Kidney (tissue), 14 donors: ENCODE measurements around the gene CHML. TPM values are rescaled to one million over a fixed set of nuclear protein-coding genes. Genes with fewer than 3 reads are reported as not detected.

Experiments
- DNase-seq, 5 donors: peaks; one replicate each; pipeline ENCODE4 v3.0.0-alpha.2; 2013 to 2020
- FAIRE-seq: peaks from 2 replicates; lab custom pipeline; 2012; peaks lifted over from hg19 to GRCh38; lab: Jason Lieb, UNC
- H3K27ac ChIP-seq, 2 donors: one replicate each; pipeline ENCODE4 v1.7.0; 2013; ENCODE audit warnings: low read depth in 2 of 2, low read length in 2 of 2, inconsistent platforms in 1 of 2
- H3K27me3 ChIP-seq: one replicate; pipeline ENCODE4 v1.7.1; 2013; ENCODE audit warnings: low read length, inconsistent platforms; ENCODE audit not compliant: control insufficient read depth, insufficient read depth
- H3K36me3 ChIP-seq, 3 donors: one replicate each; pipeline versions ENCODE4 v1.7.0 to v1.7.1; 2013; ENCODE audit warnings: low read length in 3 of 3, control low read depth in 1 of 3, inconsistent platforms in 1 of 3; ENCODE audit not compliant: insufficient read depth in 3 of 3, control insufficient read depth in 2 of 3
- H3K4me1 ChIP-seq, 3 donors: one replicate each; pipeline versions ENCODE4 v1.7.0 to v1.7.1; 2013; ENCODE audit warnings: low read length in 3 of 3, inconsistent platforms in 1 of 3, low read depth in 1 of 3; ENCODE audit not compliant: control insufficient read depth in 2 of 3, insufficient read depth in 2 of 3
- H3K4me3 ChIP-seq, 3 donors: one replicate each; pipeline versions ENCODE4 v1.7.0 to v1.8.1; 2013; ENCODE audit warnings: low read length in 3 of 3, control low read depth in 1 of 3, inconsistent platforms in 1 of 3
- H3K9ac ChIP-seq, 3 donors: one replicate each; pipeline versions ENCODE4 v1.7.0 to v1.7.1; 2013; ENCODE audit warnings: low read length in 3 of 3, control low read depth in 1 of 3, inconsistent platforms in 1 of 3
- H3K9me3 ChIP-seq, 3 donors: one replicate each; pipeline versions ENCODE4 v1.7.0 to v1.7.1; 2013; ENCODE audit warnings: low read length in 3 of 3, control low read depth in 1 of 3, inconsistent platforms in 1 of 3; ENCODE audit not compliant: control insufficient read depth in 2 of 3, insufficient read depth in 1 of 3
- intact Hi-C: fragments of 100-400 bp; cut with DNase I; formaldehyde crosslinking; loops from one replicate; pipeline ENCODE4 v1.11.1; 2022
- polyA plus RNA-seq: library from polyadenylated mRNA; stranded (reverse); fragments of 350-450 nt; fragmentation: Illumina TruSeq; extraction: RNeasy Lipid Tissue Mini Kit (QIAGEN cat#74804); gene quantifications from one replicate; pipeline ENCODE4 v1.2.3, GENCODE V29; 2014; ENCODE audit warnings: low read depth, low replicate concordance; ENCODE audit not compliant: insufficient read depth
- total RNA-seq: library from RNA; stranded (reverse); fragmentation: NEBNext Ultra II Directional; extraction: Animal tissue kit (Norgen Biotek cat#: 25700); gene quantifications from one replicate; pipeline ENCODE4 v1.2.1, GENCODE V29; 2021
- TF ChIP-seq, protein P1 (sequence below): IDR thresholded peaks from 3 replicates; pipeline ENCODE4 v1.5.1; 2012; ENCODE audit warnings: mild to moderate bottlenecking, moderate library complexity, borderline replicate concordance; ENCODE audit not compliant: insufficient read depth; ENCODE audit errors: extremely low read depth
- donor health status: control.
- donor health status: control.
- donor health status: control.
- donor health status: control.
- donor health status: control.
- donor health status: DM: yes; HTN: yes; CAD: no.
- donor health status: Normal renal cell carcinoma (clear cell type).

The CHML gene
- total and polyA plus RNA-seq, 2 donors from 2014 or later = 1.8 to 7.3 TPM

GRCh38 chr1:241631674-241632073, 8.5 kb downstream of the CHML start:
- no peak overlapping the region for H3K27ac ChIP-seq
- no peaks in the 10 kb centered on the region for H3K36me3 ChIP-seq
- no peak overlapping the region for H3K4me3 ChIP-seq
- TF ChIP-seq, protein P1, sequence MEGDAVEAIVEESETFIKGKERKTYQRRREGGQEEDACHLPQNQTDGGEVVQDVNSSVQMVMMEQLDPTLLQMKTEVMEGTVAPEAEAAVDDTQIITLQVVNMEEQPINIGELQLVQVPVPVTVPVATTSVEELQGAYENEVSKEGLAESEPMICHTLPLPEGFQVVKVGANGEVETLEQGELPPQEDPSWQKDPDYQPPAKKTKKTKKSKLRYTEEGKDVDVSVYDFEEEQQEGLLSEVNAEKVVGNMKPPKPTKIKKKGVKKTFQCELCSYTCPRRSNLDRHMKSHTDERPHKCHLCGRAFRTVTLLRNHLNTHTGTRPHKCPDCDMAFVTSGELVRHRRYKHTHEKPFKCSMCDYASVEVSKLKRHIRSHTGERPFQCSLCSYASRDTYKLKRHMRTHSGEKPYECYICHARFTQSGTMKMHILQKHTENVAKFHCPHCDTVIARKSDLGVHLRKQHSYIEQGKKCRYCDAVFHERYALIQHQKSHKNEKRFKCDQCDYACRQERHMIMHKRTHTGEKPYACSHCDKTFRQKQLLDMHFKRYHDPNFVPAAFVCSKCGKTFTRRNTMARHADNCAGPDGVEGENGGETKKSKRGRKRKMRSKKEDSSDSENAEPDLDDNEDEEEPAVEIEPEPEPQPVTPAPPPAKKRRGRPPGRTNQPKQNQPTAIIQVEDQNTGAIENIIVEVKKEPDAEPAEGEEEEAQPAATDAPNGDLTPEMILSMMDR = no peak
- DNase-seq (no peak), FAIRE-seq (no peak)
- H3K9ac ChIP-seq = no peak overlapping the region
- intact Hi-C loops = no loop called here
- H3K27me3 ChIP-seq = no peaks in the 10 kb centered on the region
- H3K4me1 ChIP-seq = no peaks in the 10 kb centered on the region
- H3K9me3 ChIP-seq = no peaks in the 10 kb centered on the region

DNA sequence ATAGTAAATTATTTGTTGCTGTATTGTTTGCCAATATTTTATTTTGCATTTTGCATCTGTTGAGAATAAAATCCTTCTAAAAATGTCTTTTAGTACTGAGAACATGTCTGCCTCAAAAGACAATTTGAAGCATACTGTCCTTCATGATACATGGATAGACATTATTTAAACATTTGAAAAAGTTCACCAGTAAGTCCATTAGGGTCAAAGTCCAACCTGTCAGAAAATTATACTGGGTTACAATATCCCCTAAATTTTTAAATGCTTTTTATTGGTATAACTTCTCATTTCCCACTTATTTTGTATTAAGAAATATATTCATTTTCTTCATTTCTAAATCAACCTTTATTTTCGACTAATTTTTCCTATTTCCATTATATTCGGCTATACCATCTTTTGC, 9.3 kb downstream of the CHML start:
- TF ChIP-seq, protein P1 = no peak
- no peak overlapping the region for H3K9ac ChIP-seq
- H3K9me3 ChIP-seq = no peaks in the 10 kb centered on the region
- no peaks in the 10 kb centered on the region for H3K4me1 ChIP-seq
- no peak overlapping the region for H3K27ac ChIP-seq
- no peak overlapping the region for H3K4me3 ChIP-seq
- no peaks in the 10 kb centered on the region for H3K27me3 ChIP-seq
- FAIRE-seq (no peak), DNase-seq (no peak)
- no peaks in the 10 kb centered on the region for H3K36me3 ChIP-seq
- intact Hi-C loops = no loop called here

- H3K4me3 ChIP-seq = no peak overlapping the region
- intact Hi-C loops = no loop called here
- no peaks in the 10 kb centered on the region for H3K4me1 ChIP-seq
- no peak for DNase-seq
- H3K36me3 ChIP-seq = no peaks in the 10 kb centered on the region
- H3K9ac ChIP-seq = no peak overlapping the region
- FAIRE-seq = no peak
- no peaks in the 10 kb centered on the region for H3K27me3 ChIP-seq
- no peaks in the 10 kb centered on the region for H3K9me3 ChIP-seq
- no peak overlapping the region for H3K27ac ChIP-seq
- TF ChIP-seq, protein P1 = no peak
Observed at GRCh38 chr1:241630476-241630875, 9.7 kb downstream of the CHML start.

DNA sequence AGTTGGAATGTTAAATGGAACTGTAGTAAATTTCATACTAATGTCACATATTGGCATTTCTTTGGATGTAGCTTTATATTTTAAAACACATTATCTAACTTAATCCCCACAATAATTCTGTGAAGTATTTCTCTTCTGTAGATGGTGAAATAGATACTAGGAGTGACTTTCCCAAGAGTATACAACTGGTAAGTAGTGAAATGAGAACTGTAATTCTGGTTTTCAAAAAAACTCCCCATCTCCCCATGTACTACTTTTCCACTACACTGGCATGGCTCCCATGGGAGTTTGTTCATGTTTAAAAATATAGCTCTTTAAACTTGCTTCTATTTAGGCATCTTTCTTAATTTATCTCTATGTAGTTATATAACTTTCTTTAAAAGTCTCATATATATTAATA, 10.2 kb downstream of the CHML start:
- FAIRE-seq = no peak
- DNase-seq = no peak
- no peaks in the 10 kb centered on the region for H3K36me3 ChIP-seq
- intact Hi-C loops = no loop called here
- H3K27ac ChIP-seq = no peak overlapping the region
- H3K9me3 ChIP-seq = no peaks in the 10 kb centered on the region
- H3K4me1 ChIP-seq = no peaks in the 10 kb centered on the region
- no peak overlapping the region for H3K4me3 ChIP-seq
- TF ChIP-seq, protein P1 = no peak
- H3K27me3 ChIP-seq = no peaks in the 10 kb centered on the region
- no peak overlapping the region for H3K9ac ChIP-seq
